HG02840 (cell line): ENCODE data around the gene ZKSCAN7.
A peak's percentile ranks its signal among the peaks of the same experiment; 100 is the strongest.
"Not testable (repeated sequence)": the region's sequence is repeated elsewhere in the genome, so short reads cannot be mapped to it uniquely, and the experiment has no call there.

Source experiments
- ATAC-seq: cut with Tn5 transposase; IDR thresholded peaks from one replicate; pipeline ENCODE4 v1.9.1; 2021; ENCODE audit warnings: mild to moderate bottlenecking, moderate library complexity, moderate number of reproducible peaks; ENCODE audit not compliant: unreplicated experiment, low FRiP score

ZKSCAN7 gene

DNA sequence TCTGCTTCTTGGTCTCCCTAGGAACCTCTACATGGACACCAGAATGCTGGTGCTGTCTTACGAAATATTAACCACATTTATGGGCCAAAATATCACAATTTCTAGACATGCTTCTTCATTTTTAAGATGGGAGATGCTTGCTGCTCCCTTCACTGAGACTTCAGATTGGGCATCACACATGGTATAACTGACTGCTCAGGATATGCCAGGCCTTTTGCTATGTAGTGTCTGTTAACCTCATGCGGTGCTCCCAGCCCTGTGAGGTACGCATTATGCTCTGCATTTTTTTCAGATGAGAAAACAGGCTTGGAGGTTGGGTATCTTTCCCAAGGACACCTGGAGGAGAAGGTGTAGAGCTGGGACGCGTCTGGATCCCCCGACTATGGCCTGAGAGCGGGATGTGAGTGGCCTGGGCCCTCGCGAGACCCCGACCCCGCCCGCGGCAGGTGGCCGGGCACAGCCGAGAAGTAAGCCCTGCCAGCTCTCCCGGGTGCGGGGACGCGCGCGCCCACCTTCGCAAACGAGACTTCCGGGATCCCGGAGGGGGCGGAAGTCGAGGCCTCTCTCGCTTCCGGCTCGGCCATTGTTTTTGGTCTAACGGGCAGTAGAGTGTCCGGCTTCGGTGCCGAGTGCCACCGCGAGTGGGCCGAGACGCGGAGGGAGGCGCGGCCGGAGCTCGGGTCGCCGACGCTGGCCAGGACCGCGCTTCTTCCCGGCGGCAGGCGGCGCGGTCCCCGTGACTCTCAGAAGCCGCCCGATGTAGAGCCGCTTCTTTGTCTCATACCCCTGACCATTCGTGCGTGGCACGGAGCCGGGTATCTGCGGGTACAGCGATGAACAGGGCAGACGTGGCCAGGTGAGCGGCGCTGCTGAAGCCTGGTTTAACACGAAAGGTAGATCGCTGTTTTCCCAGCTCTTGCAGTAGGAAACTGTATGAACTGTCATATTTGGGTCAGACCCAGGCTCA is at the start of gene ZKSCAN7:
ZKSCAN7 (plus strand) TSS at position 568 of the 967 bp plus-strand sequence. CDS start 1,855 bp downstream, outside the sequence.
- ATAC-seq: no peak

DNA sequence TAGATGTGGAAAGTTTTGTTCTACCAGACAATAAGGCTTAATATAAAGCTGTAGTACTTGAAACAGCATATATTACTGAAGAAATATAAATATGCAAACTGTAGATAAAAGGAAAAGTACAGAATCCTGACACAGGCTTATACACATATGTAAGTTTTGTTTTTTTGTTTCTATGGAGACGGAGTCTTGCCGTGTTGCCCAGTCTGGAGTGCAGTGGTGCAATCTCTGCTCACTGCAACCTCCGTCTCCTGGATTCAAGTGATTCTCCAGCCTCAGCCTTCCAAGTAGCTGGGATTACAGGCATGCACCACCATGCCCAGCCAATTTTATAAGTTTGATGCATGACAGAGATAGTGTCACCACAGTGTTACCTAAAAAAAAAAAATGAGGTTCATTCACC is 48.4 kb upstream of the ZKSCAN7 start:
- no peak for ATAC-seq

DNA sequence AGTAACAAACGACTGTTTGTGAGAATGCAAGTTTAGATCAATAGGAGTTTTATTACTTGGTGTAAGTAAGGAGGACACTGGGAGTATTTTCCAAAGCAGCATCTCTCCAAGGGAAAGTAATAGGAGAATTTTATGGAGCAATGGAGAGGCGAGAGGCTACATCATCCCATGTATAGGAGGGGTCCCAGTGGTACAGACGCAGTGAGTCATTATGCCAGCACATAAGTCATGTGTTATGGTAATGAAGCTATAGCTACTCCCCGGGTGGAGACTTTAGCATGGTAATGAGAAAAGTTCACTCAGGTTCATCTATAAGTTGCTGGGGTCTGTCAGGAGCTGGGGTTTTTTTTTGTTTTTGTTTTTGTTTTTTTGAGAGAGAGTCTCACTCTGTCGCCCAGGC is 48.0 kb upstream of the ZKSCAN7 start:
- ATAC-seq: no peak

DNA sequence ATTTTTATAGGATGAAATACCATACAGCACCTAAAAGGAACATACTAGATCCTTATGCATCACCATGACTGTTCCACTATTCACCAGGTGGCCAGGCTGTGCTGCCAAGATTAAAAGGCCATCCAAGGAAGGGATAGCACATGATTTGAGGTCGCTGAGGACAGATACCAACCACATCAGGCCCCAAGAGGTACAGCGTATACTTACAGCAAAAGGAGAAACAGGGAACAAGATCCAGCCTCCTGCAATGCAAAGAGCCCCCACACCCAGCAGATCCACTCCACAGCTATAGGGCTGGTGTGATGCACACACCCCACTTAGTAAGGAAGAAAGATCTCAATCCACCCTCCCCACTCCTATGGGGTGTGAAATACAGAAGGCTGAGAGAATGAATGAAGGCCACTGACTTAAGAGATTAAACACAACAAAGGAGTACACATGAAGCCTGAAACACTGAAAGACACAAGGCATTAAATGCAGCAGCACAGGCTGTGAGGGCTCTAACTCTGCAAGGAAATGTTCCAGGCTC is 45.5 kb upstream of the ZKSCAN7 start:
- no peak for ATAC-seq

DNA sequence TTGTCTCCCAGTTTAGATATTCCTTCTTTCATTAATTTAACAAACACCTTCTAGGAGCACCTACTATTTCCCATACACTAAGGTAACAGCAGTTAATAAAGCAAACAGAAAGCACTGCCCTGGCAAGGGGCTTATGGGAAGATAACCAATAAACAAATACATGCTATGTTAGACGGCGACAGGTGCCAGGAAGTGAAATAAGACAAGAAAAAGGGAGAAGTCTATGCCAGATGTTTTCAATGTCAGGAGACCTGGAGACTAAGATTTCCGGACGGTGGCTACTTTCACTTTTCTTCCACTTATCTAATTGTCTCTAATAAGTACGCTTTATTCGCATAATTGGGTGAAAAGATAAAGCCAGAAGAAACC is 45.0 kb upstream of the ZKSCAN7 start:
- peak; percentile 38 for ATAC-seq

DNA sequence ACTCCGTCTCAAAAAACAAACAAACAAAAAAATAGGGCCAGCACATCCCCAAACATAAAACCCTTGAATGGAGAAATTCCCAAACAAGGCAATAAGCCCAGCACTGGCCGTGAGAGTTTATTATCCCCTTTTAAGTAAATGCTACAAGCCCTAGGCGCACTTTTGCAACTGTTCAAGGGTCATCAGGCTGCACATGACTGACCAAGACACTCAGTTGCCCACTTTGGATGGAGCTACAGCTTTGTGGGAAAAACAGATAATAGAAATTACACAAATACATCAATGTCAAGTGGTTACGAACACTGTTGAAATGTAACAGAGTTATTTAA is 43.8 kb upstream of the ZKSCAN7 start:
- ATAC-seq: no peak

DNA sequence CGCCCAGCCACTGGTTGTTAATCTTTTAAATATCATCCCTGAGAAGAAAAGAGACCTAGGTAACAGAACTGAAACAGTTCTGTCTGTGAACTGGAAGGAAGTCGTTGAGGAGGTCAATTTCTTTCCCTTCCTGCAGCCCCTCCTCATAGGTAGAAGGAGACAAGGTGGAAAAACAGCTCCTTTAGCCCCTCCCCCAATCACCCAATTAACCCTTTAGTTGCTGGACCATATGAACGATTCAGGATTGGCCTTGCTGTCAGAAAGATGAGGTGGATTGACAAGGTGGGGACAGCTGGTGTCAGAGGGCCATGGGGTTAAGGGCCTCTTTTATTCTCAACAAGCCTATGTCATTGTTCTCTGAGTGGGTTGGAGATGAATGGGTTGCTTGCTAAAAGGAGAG is 41.5 kb upstream of the ZKSCAN7 start:
- ATAC-seq: no peak

DNA sequence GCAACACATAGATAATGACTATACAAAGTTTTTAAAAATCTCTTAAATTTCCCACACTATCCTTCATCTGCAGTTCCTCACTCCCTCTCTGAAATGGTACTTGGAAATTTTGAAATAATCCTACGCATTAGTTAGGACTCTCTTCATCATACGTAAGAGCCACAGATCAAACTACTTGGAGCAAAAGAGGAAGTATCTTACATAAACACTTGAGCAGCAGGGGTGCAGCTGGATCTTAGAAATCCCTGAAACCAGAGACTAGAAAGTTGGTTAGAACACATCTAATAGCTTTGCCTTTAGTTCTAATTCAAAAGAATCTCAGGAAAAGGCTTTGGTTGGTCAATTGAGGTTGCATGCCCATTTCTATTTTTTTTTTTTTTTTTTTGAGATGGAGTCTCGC is 38.8 kb upstream of the ZKSCAN7 start:
- no peak for ATAC-seq

DNA sequence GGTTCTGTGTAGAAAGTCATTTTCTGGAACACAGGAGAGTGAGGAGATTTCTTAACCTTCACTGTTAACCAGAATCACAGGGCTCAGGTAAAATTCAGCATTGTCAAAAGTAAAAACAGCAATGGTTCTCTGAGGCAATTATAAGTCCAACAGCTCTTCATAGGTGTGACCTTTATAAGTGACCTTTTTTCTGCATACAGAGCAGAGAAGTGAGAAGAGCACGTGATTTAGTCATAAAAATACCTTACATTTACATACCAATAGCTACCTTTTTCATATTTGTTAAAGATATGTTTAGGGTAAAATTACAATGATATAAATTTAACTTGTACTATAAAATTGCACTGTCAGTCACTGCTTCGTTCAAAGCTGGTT is 36.2 kb upstream of the ZKSCAN7 start:
- ATAC-seq: no peak

DNA sequence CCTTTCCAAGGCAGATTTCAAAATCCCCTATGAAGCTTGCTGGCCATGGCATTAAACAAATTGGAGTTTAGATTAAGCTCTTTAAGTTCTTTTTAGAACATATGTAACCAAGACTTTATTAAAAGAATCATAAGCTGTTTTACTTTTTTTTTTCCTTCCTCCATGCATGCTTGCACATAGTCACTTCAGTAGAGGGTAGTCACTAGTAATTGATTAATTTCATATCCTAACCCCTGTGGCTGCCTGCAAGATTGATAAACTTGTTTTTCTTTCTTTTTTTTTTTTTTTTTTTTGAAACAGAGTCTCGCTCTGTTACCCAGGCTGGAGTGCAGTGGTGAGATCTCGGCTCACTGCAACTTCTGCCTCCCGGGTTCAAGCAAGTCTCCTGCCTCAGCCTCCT is 33.3 kb upstream of the ZKSCAN7 start:
- no peak for ATAC-seq

DNA sequence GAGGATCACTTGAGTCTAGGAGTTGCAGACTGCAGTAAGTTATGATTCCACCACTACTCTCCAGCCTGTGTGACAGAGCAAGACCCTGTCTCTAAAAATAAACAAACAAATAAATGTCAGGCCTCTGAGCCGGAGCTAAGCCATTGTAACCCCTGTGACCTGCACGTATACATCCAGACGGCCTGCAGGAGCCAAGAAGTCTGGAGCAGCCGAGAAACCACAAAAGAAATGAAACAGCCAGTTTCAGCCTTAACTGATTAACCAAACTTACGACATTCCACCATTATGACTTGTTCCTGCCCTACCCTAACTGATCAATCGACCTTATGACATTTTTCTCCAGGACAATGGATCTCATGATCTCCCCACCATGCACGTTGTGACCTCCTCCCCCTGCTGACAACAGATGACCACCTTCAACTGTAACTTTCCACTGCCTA is 32.5 kb upstream of the ZKSCAN7 start:
- no peak for ATAC-seq

DNA sequence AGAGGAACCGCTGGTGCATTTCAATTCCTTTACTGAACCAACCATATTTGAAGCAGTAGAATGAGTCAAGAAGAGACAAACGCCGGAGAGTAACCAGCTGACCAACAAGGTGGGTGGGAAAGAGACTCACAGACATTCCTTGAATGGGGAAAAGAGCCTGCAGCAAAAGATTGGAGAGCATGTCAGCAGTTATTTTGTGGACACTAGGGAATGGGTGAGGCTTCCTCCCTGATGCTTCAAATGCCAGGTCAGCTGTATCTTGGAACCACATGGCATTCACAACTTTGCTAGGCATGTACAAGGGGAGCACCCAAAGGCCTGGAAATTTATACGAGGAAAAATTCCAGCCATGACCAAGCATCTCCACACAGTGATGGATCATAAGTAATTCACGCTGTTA is 29.9 kb upstream of the ZKSCAN7 start:
- no peak for ATAC-seq

DNA sequence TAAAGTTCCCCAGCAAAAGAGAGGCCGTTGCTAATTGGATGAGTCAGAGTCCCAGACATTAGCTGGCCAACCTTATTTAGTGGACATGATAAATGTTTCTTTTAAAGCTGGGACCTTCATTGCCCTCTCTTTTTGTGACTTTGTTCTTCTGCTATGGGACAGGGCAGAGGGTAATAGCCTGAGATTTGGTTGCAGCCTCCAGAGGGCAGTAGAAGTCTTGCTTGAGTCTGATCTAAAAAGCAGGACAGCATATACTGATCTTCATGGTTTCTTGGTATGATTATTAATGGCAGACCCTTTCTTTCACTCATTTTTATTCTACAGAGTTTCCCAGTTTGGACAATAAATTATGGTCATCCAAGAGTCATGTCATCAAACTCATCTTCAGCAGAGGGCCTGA is 25.1 kb upstream of the ZKSCAN7 start:
- ATAC-seq: no peak

DNA sequence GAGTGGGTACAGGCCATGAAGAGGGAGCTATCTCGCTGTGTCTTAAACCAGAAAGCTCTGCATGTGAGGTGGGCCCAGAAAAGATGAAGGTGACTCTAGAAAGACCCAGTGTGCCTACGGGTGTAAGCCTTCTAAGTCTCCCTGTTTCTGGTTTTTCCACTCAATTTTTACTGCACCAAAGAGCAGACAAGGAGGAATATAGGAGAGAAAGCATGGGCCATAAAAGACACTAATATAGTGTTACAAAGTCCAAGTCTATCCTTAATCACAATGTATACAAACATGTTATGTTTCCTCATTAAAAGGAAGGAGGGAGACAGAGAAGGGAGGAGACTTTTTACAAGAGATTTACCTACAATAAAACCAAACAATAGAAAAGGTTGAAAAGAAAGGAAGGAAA is 24.1 kb upstream of the ZKSCAN7 start:
- ATAC-seq: no peak

DNA sequence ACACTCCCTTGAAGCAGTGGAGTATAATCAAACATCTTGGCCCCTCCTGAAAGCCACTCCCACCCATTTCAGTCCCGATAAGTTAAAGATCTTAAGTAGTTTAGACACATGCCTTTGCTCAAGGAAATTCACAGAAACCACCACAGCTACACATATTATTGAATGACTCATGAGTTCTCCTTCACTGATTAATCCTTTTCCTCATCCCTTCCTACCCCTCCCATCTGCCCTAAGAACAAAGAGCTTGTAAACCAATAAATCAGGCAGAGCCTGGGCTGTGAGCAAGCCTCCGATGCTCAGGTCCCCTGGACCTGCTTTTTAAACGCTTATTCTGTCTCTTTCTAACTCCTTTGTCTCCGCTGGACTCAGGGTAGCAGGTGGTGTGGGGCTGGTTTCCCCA is 20.3 kb upstream of the ZKSCAN7 start:
- ATAC-seq: not testable (repeated sequence)

DNA sequence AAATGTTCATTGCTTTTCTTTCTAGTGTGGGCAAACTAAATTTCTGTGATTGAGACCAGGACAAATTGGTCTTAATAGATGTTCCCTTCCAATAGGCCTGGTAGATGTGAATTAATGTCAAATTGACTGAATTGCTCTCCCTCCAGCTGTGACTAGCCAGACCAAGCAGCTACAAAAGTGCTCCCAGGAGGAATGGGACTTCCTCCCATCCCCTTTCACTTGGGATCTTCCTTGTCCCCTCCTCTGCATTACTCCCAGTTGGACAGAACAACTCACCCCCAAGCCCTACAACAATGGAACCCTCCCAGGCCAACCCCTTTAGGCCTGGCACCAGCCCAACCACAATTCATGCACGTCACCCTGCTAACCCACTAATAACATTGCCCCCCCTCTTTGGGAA is 19.6 kb upstream of the ZKSCAN7 start:
- ATAC-seq: no peak

DNA sequence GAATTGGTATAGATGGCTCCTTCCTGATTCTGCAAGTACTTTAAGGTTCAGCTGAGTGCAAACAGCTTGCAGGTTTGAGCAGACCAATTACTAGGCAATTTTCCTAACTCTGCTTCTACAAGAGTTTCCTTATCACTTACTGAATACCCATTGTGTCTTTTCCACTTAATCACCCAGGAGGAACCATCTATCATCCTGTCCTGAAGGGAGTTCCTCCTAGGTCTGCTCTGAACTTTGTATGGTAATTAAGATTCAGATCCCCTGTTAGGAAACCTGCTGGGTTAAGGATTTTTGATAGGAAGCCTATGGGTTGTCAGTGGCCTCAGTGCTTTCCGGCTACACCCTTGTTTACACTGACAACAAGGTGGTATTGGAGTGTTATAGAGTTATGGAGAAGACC is 10.2 kb upstream of the ZKSCAN7 start:
- not testable (repeated sequence) for ATAC-seq

DNA sequence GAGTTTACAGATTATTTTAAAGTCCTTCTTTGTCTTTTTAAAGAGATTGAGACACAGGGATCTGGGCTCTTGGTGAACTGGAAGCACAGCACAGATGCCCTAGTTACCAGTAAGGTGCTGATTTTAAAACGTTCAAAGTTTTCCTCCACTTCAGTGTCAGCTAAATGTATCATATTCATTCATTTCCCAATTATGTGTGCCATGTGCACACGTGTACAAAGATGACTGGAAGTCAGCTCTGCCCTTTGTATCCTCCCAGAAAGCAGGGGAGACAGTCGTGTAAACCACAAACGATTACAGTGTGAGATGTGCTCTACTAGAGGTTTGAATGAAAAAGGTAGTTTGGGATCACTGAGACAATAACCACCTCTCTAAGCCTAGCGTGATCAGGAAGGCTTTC is 730 bp downstream of the ZKSCAN7 start:
- ATAC-seq: no peak

DNA sequence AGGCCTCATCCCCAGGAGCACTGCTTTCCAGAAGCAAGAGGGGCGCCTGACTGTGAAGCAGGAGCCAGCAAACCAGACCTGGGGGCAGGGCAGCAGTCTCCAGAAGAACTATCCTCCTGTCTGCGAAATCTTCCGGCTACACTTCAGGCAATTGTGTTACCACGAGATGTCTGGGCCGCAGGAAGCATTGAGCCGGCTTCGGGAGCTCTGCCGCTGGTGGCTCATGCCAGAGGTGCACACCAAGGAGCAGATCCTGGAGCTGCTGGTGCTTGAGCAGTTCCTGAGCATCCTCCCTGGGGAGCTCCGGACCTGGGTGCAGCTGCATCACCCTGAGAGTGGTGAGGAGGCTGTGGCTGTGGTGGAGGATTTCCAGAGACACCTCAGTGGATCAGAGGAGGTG is 2.1 kb downstream of the ZKSCAN7 start:
- ATAC-seq: no peak

DNA sequence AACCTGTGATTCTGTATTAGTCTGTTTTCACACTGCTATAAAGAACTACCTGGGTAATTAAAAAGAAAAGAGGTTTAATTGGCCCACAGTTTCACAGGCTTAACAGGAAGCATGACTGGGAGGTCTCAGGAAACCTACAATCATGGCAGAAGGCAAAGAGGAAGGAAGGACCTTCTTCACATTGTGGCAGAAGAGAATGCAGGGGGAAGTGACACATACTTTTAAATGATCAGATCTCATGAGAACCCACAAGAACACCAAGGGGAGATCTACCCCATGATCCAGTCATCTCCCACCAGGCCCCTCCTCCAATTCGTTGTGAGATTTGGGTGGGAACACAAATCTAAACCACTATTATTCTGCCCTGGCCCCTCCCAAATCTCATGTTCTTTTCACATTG is 6.1 kb downstream of the ZKSCAN7 start:
- no peak for ATAC-seq

DNA sequence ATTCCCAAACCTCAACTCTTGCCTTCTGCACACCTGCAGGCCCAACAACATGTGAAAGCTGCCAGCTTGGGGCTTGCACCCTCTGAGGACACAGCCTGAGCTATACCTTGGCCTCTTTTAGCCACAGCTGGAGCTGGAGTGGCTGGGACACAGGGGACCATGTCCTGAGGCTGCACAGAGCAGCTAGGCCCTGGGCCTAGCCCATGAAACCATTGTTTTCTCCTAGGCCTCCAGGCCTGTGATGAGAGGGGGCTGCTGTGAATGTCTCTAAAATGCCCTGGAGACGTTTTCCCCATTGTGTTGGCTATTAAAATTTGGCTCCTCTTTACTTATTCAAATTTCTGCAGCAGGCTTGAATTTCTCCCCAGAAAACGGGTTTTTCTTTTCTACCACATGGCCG is 7.2 kb downstream of the ZKSCAN7 start:
- ATAC-seq: no peak

DNA sequence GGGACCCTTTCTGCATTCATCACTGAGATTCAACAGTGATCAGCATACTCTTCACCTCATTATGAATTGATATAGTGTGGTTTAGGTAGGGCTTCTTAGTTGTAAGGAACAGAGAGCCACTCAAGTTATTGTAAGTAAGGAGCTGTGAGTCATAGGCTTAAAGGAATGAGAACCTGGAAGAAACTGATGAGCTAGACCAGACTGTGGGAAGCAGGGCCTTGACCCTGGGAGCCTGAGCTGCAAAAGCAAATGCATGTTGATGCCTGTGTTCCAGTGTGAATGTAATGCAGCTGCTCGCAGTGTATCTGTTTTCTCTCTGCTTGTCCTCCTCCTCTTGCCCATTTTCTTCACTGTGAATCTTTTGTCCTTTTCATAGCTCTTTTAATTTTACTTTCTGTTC is 13.6 kb downstream of the ZKSCAN7 start:
- ATAC-seq: no peak
